GM18526 (cell line): ENCODE results near the gene CSF1.

Source experiments
- POLR2A ChIP-seq: IDR thresholded peaks from 3 replicates; pipeline ENCODE4 v1.6.1; 2011; ENCODE audit not compliant: insufficient read length; ENCODE audit errors: extremely low read depth

The CSF1 gene

DNA sequence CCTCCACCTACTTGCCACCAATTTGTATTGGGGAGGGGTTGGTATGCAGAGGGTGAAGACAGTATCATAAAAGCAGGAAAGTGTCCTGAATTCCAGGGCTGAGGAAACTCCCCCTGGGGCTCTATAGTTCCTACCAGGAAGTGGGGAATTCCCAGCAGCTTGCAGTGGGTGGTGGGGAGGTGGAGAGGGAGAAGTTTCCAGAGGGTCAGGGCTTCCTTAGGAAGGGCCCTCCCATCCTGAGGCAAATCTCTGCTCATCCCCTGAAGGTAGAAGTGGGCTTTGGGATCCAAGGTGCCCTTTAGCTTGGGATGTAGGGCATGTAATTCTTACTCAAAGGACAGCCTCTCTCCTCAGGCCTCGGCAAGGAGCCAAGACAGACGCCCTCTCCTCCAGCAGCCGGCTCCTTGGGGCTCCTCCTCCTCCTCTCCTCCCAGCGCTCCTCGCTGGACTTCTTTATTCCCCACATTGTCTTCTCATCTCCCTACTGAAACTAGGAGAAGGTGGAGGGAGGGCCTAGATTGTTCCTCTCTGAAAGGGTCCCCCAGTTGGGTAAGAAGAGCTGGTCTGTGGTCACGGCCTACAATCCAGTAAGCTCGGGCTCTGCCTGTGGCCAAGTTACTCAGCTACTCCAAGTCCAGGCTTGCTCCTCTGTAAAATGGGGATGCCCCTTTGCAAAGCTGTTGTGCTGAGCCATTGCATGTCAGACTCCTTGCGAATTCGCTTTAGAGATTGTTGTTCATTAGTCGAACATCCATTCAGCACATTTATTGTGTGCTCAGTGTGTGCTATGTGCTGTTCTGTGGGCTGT, 17.9 kb upstream of the CSF1 start:
- no peak for TF ChIP-seq POLR2A

DNA sequence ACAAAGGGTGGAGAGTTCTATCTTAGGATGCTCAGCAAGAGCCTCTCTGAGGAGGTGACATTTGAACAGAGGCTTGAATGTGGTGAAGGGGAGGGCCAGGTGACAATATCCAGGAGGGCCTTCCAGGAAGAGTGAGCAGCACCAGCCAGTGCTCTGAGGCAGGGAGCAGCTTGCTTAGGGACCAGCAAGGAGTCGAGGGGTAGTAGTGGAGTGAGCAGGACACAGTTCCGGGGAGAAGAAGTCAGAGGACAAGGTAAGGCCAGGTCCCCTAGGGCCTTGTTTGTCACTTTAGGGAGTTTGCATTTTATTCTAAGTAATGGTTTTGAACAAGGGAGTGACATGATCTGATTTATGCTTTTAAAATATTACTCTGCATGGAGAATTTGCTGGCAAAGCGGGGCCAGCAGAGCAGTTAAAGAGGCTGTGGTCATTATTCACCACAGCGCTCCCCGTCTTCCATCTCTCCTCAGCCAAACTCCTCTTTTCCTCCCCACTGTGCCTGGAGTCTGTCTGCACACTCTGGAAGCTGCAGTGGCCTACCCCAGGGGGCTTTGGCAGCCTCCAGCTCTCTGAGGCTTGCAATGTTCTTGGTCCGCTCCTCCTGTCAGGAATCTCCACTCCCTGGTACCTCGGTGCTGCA, 17.0 kb upstream of the CSF1 start:
- no peak for TF ChIP-seq POLR2A

DNA sequence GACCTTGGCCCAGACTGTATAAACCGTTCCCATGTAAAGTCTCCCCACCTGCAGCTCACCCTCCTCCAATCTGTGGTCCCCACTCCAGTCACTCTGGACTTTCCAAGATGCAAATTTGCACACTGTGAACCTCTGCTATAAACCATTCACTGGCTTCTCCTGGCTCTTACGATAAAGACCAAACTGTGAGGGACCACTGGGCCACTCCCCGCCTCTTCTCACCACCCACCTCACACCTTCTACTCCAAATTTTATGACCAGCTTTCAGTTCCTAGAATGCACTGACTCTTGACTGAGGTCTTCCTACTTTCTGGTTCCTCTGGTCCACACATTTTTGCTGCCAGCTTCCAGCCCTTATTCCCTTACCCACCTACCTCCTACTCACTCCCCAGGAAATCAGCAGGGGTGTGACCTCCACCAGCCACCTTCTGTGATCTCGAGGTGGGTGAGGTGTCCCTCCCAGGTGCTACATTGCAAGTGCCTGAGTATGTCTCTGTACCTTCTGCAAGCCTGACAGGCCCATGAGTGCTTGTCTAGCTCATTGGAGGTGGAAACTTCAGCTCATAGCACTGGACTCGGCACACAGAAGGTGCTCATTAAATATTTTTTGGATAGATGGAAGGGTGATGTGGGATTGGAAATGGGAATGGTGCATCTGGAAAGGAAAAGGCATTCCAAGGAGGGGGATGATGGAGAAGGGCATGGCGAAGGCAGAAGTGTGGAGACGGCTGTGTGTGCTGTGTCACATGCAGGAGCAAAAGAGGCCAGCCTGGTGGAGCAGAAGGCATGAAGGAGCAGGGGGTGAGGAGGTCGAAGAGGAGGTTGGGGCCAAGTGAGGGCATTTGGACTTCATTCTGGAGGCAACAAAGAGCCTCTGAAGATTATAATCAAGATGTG, 15.6 kb upstream of the CSF1 start:
- no peak for TF ChIP-seq POLR2A

DNA sequence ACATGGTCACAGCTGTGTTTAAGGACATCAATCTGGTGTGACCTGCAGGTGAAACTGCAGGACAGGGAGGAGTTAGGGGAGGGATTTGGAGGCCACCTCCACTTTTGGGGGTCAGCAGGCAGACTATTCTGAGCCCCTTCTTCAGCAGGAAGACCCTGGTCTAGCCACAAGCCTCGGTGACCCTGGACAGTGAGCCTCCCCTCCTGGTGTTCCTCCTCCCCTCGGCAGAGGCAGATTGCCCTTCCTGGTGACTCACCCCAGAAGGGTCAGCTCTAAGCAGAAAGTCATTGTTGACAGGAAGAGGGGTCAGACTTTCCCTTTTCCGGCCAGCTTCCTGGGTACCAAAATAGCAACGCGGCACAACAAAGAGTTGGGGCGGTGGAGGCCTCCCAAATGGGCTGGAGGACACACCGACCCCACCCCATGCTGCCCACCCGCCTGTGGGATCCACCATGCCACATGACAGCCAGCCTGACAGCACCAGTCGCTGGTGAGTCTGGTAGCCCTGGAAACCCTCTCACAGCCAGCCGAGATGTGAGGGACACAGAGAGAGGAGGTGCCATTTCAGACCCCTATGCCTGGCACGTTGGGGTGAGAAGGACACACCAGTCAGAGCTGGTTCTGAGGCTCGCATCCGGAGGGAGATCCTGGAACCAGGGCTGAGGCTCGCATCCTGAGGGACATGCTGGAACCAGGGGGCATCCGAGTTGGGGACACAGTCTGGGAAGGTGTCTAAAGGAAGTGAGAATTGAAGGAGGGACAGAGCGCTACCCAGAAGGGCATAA, 14.7 kb upstream of the CSF1 start:
- TF ChIP-seq POLR2A: no peak

DNA sequence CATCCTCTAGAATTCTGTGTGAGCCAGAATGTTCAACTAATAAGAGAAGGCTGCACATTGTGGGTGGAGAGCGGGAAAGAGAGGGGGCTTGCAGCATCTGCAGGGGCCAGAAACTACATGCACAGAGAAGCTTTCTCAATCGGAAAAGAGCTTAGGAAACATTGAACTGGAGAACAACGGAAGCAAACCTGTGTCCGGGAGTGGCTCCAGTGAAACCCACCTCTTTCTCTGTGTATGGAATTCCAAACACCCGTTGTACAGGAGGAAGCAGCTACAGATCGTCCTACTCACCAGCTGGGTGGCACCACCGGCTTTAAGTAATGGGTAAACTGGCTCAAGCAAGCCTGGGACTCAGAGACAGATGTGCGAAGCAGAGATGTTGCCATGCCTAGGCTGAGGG, 14.0 kb upstream of the CSF1 start:
- TF ChIP-seq POLR2A: no peak

DNA sequence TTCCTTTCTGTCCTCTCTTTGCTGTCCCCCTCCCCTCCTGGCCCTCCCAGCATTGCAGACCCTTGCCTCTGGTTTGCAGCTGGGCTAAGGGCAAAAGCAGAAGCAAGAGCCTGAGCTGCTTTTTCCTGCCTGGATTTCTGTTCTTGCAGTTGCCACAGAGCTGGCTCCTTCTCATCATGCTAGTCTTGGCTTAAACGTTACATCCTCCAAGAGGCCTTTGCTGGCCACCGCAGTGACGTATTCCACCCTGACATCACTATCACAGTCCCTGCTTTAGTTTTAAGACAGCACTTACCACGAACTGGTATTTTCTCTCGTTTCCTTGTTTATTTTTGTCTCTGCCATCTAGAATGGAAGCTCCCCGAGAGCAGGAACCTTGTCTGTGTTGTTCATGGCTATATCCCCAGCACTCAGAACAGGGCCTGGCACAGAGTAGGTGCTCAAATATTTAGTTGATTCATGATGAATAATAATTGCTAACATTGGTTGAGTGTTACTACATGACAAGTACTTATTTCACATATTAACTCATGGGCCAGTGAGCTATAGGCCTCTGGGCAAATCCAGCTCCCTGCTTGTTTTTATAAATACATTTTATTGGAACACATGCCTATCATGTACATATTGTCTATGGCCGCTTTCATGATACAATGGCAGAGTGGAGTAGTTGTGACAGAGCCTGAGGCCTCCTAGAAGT, 13.2 kb upstream of the CSF1 start:
- TF ChIP-seq POLR2A: no peak

DNA sequence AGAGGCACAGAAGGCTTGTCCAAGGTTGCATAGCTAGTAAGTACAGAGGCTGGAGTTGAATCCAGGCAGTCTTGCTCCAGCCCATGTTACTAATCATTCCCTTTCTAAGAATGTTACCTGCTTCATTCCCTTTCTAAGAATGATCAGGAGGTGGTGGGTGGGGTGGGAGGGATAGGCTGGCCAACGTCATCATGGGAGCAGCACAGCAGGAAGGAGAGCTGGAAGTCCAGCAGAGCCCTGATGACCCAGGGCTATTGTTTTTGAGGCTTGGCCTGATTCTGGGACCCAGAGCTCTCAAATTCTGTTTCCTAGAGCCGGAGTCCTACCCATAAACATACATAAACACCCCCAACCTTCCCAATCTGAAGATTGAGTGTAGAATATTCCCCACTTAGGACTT, 11.8 kb upstream of the CSF1 start:
- TF ChIP-seq POLR2A: no peak

DNA sequence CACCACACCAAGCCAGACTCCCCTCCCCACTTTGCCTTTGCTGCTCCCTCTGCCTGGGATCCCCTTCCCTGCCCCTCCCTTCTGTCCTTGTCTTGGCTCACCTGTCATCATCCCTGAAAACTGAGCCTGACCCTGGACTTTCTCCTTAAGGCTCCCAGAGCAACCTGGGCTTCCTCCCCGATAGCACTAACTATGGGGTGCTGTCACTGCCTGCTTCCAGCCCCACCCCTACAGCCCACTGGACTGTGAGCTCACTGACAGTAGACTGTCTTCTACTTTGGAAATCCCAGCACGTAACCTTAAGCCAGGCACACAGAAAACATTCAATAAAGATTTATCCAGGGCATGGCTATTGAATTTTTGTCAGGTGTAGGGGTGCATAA, 9.5 kb upstream of the CSF1 start:
- no peak for TF ChIP-seq POLR2A

DNA sequence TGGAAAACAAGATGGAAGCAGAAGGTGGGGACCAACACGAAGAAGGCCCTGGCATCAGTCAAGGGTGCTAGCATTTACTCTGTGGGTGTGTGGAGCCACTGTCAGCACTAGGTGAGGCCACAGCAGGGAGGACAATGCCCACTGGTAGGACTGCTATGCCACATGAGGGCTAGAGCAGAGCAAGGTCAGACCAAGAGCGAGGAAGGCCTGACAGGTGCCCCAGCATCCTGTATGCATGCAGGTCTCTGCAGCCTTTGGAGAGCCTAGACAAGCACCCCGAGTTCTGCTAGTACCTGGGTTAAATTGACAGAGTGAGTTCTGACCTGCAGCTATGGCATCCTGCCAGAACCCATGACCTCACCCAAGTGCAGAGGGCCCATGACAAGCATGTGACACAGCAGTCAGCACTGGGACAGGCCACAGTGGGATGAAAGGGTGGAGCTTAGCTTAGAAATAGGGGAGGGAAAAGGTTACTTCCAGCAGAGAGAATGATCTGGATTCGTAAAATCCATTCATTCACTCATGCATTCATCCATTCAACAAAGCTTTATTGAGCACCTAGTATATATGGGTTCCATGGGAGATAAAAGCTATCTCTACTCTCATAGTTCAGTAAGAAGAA, 9.0 kb upstream of the CSF1 start:
- no peak for TF ChIP-seq POLR2A

DNA sequence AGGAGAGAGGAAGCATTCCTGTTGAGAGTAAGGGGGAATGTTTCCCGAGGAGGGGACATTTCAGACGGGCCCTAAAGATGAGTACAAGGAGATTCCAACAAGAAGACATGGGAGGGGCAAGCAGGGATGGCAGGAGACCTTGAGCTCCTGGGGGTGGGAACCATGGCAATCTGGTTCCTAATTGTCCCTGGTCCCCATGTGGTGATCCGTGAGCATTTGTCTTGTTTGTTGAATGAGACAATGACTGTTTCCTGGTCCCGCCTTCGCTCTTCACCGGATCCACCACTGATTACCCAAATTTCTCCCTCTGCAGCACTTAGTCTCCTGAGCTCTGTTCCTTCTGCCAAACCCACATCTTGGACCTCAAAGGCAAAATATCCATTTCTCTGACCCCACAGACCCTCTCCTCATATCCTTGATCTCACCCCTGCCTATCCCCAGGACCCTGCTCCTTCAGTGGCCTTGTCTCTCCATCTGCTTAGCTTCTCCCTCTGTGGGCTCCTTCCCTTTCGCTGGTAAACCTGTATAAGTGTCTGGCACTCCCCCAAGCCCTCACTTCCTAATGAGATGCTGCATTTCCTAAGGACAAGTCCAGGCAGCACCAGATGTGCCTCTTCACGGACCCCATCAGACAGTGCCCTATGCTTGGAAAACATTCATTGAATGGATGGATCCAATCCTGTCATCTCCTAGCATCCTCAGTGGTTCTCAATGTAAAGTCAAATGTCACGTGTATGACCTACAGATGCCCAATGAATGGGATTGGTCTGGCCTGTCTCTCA, 8.3 kb upstream of the CSF1 start:
- no peak for TF ChIP-seq POLR2A

DNA sequence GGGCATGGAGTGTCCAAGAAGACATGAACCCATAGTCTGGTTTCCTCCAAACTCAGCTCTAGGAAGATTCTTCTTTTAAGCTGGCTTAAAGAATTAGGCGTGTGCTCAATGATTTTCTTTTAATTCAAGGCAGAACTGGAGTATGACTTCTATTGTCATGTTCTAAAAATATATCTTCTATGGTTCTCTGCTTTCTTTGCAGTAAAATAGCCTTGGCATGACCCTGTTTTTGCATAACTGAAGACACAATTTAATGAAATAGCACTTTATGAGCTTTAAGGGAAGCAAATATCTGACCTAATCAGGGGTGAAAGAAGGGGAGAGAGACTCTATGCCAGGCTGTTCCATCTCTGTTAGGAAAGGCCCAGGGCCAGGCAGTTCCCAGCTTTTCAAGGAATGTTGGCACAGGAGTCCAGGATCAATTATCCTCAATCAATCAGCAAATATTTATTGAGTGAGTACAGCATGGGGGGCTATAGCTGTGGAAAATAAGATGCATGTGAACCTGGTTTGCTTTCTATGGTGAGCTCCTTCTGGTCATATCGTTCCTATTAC, 7.2 kb upstream of the CSF1 start:
- no peak for TF ChIP-seq POLR2A

DNA sequence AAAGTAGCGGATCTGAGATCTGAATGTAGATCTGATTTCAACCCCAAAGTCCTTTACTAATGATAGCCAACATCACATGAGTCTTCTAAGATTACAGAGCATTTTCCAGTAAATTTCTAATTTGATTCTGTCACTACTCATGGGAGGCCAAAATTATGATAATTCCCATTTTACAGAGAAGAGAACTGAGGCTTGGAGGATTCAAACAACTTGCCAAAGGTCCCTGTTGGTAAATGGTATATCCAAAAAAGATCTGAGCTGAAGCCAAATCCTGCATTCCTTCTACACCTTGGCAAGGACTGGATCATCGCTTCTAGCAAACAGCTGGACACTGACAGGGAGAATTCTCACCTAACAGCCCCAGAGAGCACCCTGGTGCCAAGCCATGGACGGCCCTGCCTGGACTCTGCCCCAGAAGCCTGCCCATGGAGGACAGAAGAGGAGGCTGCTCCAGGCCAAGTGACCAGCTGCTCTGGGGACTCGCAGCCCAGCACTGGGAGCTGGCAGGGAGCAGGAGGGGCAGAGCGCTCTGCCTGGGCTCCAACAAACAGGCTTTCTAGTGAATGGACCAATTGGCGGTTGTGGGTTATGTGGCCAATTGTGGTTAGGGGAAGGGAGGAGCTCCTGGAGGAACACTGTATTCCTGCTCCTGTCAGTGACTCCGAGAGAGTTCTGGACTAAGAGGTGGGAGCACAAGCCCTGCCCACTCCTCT, 6.4 kb upstream of the CSF1 start:
- no peak for TF ChIP-seq POLR2A
